Smooth muscle cell (in vitro differentiated cells): ENCODE measurements around the gene CFLAR. TPM values are rescaled to one million over a fixed set of nuclear protein-coding genes. Genes with fewer than 3 reads are reported as not detected.

Experiments
- DNase-seq: peaks from one replicate; lab custom pipeline; 2025; ENCODE audit not compliant: unreplicated experiment; lab: John Stamatoyannopoulos, UW
- H2AFZ ChIP-seq: fragments of 200-600 bp; sonication (generic); 2 replicates; pipeline ENCODE4 v1.6.0; 2016; ENCODE audit warnings: antibody characterized with exemption, low read depth, mild to moderate bottlenecking
- H3F3A ChIP-seq: fragments of 200-600 bp; sonication (generic); 2 replicates; pipeline ENCODE4 v1.6.0; 2017; ENCODE audit warnings: antibody characterized with exemption, low read depth
- H3K27ac ChIP-seq: fragments of 200-600 bp; sonication (generic); 2 replicates; pipeline ENCODE4 v1.5.1; 2016; ENCODE audit warnings: low read depth, mild to moderate bottlenecking
- H3K27me3 ChIP-seq: fragments of 200-600 bp; sonication (generic); 2 replicates; pipeline ENCODE4 v1.6.1; 2016; ENCODE audit warnings: low read depth, mild to moderate bottlenecking
- H3K36me3 ChIP-seq: fragments of 200-600 bp; sonication (generic); 2 replicates; pipeline ENCODE4 v1.5.1; 2016; ENCODE audit warnings: low read depth
- H3K4me1 ChIP-seq: fragments of 200-600 bp; sonication (generic); 2 replicates; pipeline ENCODE4 v1.5.1; 2016; ENCODE audit warnings: low read depth
- H3K4me2 ChIP-seq: fragments of 200-600 bp; sonication (generic); 2 replicates; pipeline ENCODE4 v1.6.0; 2016; ENCODE audit warnings: mild to moderate bottlenecking
- H3K4me3 ChIP-seq: fragments of 200-600 bp; sonication (generic); 2 replicates; pipeline ENCODE4 v1.5.1; 2016; ENCODE audit warnings: mild to moderate bottlenecking
- H3K79me2 ChIP-seq: fragments of 200-600 bp; sonication (generic); 2 replicates; pipeline ENCODE4 v1.6.0; 2016; ENCODE audit warnings: low read depth, mild to moderate bottlenecking
- H3K9ac ChIP-seq: fragments of 200-600 bp; sonication (generic); 2 replicates; pipeline ENCODE4 v1.6.0; 2016; ENCODE audit warnings: low read depth
- H3K9me3 ChIP-seq: fragments of 200-600 bp; sonication (generic); replicated peaks from 2 replicates; pipeline ENCODE4 v1.5.1; 2016; ENCODE audit warnings: low read depth
- H4K20me1 ChIP-seq: fragments of 200-600 bp; sonication (generic); 2 replicates; pipeline ENCODE4 v1.6.0; 2016; ENCODE audit warnings: low read depth
- CTCF ChIP-seq: fragments of 200-600 bp; sonication (generic); IDR thresholded peaks from 2 replicates; pipeline ENCODE4 v1.5.1; 2017; ENCODE audit warnings: borderline replicate concordance, mild to moderate bottlenecking, antibody characterized with exemption; ENCODE audit not compliant: insufficient read depth, poor library complexity, severe bottlenecking
- WGBS: methylation state at CpG from one replicate; pipeline ENCODE4 v1.1.7; 2016; ENCODE audit warnings: low lambda C conversion rate; 5-methylcytosine and 5-hydroxymethylcytosine counted together
- polyA plus RNA-seq: library from polyadenylated mRNA; unstranded; fragments of >200 nt; fragmentation: Nextera tagmentation; extraction: Ambion mirVana; gene quantifications from 2 replicates; pipeline ENCODE4 v1.2.1, GENCODE V29; 2016
- total RNA-seq: library from RNA; depleted of rRNA; stranded (reverse); fragments of >200 nt; gene quantifications from 2 replicates; pipeline ENCODE4 v1.2.3, GENCODE V29; 2014

The CFLAR gene
- total and polyA plus RNA-seq, 2 experiments from 2014 or later: 16.0 to 27.1 TPM

- Histone ChIP-seq H3K27ac (no peak overlapping the region), H3K4me3 (no peak overlapping the region), H3K9ac (no peak overlapping the region), H3K27me3 (no peaks in the 10 kb centered on the region), H3K4me1 (peaks cover 2% of the 10 kb centered on the region), H3F3A (no peaks in the 10 kb centered on the region), H4K20me1 (no peaks in the 10 kb centered on the region), H2AFZ (no peak overlapping the region), H3K9me3 (no peaks in the 10 kb centered on the region), H3K79me2 (no peaks in the 10 kb centered on the region), H3K4me2 (no peak overlapping the region), H3K36me3 (no peaks in the 10 kb centered on the region)
- no peak for DNase-seq
- 82% methylated on average over 8 of the region's 8 CpGs for WGBS
- TF ChIP-seq CTCF: no peak
These were observed 84.4 kb downstream of the CFLAR start for GRCh38 chr2:201200345-201200744.

- WGBS: 92% methylated on average over 8 of the region's 8 CpGs
- Histone ChIP-seq H3K9me3 (no peaks in the 10 kb centered on the region), H3K79me2 (no peaks in the 10 kb centered on the region), H4K20me1 (no peaks in the 10 kb centered on the region), H3K9ac (no peak overlapping the region), H3K4me3 (no peak overlapping the region), H2AFZ (no peak overlapping the region), H3K27ac (no peak overlapping the region), H3K36me3 (no peaks in the 10 kb centered on the region), H3K4me1 (peaks cover 2% of the 10 kb centered on the region), H3K27me3 (no peaks in the 10 kb centered on the region), H3K4me2 (no peak overlapping the region), H3F3A (no peaks in the 10 kb centered on the region)
- no peak for TF ChIP-seq CTCF
- DNase-seq: no peak
These were observed 85.4 kb downstream of the CFLAR start for GRCh38 chr2:201201371-201201770.

- H3K36me3 ChIP-seq: no peaks in the 10 kb centered on the region
- H3K27me3 ChIP-seq: no peaks in the 10 kb centered on the region
- no peak overlapping the region for H3K9ac ChIP-seq
- no peaks in the 10 kb centered on the region for H3K9me3 ChIP-seq
- peaks cover 2% of the 10 kb centered on the region for H3K4me1 ChIP-seq
- no peak overlapping the region for H3K27ac ChIP-seq
- no peaks in the 10 kb centered on the region for H4K20me1 ChIP-seq
- 74% methylated on average over 6 of the region's 6 CpGs for WGBS
- H3F3A ChIP-seq: no peaks in the 10 kb centered on the region
- H3K79me2 ChIP-seq: no peaks in the 10 kb centered on the region
- no peak overlapping the region for H3K4me2 ChIP-seq
- no peak for TF ChIP-seq CTCF
- no peak for DNase-seq
- no peak overlapping the region for H3K4me3 ChIP-seq
- H2AFZ ChIP-seq: no peak overlapping the region
These were observed 88.1 kb downstream of the CFLAR start for GRCh38 chr2:201203916-201204654.
